WTC11 (cell line): ENCODE results near the gene HSPH1. TPM values are rescaled to one million over a fixed set of nuclear protein-coding genes. Genes with fewer than 3 reads are reported as not detected.

Experiments
- ATAC-seq: fragments of 200-7000 bp; cut with Tn5 transposase; 2 replicates; pipeline ENCODE4 v1.10.0; 2021; ENCODE audit warnings: mild to moderate bottlenecking, moderate library complexity
- CTCF ChIA-PET: fragments of 300-600 bp; sonication (Branson Sonifier 250); formaldehyde crosslinking; loops from one replicate; lab custom pipeline; 2021; ENCODE audit warnings: antibody characterized with exemption; lab: Charles Lee
- POLR2A ChIA-PET: fragments of 350-600 bp; sonication (Branson Sonifier 250); formaldehyde crosslinking; loops from one replicate; lab custom pipeline; 2021; ENCODE audit warnings: antibody characterized with exemption; lab: Charles Lee
- DNase-seq: peaks from one replicate; pipeline ENCODE4 v3.0.0; 2021; ENCODE audit warnings: low spot score
- H3K27ac Mint-ChIP-seq: 2 replicates; pipeline ENCODE4 v1.8.0; 2021; ENCODE audit warnings: mixed read lengths
- H3K27me3 Mint-ChIP-seq: 2 replicates; pipeline ENCODE4 v1.8.0; 2021; ENCODE audit warnings: low read depth, mild to moderate bottlenecking, moderate library complexity, mixed read lengths
- H3K36me3 Mint-ChIP-seq: 2 replicates; pipeline ENCODE4 v1.8.0; 2021; ENCODE audit warnings: mixed read lengths
- H3K4me1 Mint-ChIP-seq: 2 replicates; pipeline ENCODE4 v1.8.0; 2022; ENCODE audit warnings: mixed read lengths
- H3K4me3 Mint-ChIP-seq: 2 replicates; pipeline ENCODE4 v1.8.0; 2021; ENCODE audit warnings: mild to moderate bottlenecking, moderate library complexity, mixed read lengths
- H3K9me3 Mint-ChIP-seq: 2 replicates; pipeline ENCODE4 v1.8.0; 2021; ENCODE audit warnings: mixed read lengths
- CDX4 ChIP-seq: fragments of 250-450 bp; sonication (Bioruptor Pico); IDR thresholded peaks from 2 replicates; pipeline ENCODE4 v1.9.0; 2021; ENCODE audit warnings: moderate library complexity, mild to moderate bottlenecking, inconsistent platforms, borderline replicate concordance
- FOXK1 ChIP-seq: sonication (generic); formaldehyde crosslinking; IDR thresholded peaks from 2 replicates; pipeline ENCODE4 v1.8.0; 2022; ENCODE audit warnings: mild to moderate bottlenecking, moderate library complexity, missing genetic modification reagents
- FOXP1 ChIP-seq: sonication (generic); formaldehyde crosslinking; IDR thresholded peaks from 2 replicates; pipeline ENCODE4 v1.8.0; 2022; ENCODE audit warnings: missing genetic modification reagents, mild to moderate bottlenecking, moderate library complexity, borderline replicate concordance
- HMGA2 ChIP-seq: fragments of 250-450 bp; sonication (Bioruptor Pico); IDR thresholded peaks from 2 replicates; pipeline ENCODE4 v1.4.0; 2021; ENCODE audit warnings: mild to moderate bottlenecking, moderate library complexity
- IRF2 ChIP-seq: sonication (generic); formaldehyde crosslinking; IDR thresholded peaks from 2 replicates; pipeline ENCODE4 v1.8.0; 2022; ENCODE audit warnings: low read depth, missing genetic modification reagents, borderline replicate concordance
- MLX ChIP-seq: sonication (generic); formaldehyde crosslinking; IDR thresholded peaks from 2 replicates; pipeline ENCODE4 v1.8.1; 2023; ENCODE audit warnings: mild to moderate bottlenecking, missing genetic modification reagents, moderate library complexity
- MXD4 ChIP-seq: fragments of 250-450 bp; sonication (Bioruptor Pico); IDR thresholded peaks from 2 replicates; pipeline ENCODE4 v1.8.0; 2021; ENCODE audit warnings: mild to moderate bottlenecking, moderate library complexity, borderline replicate concordance
- MYBL2 ChIP-seq: sonication (generic); formaldehyde crosslinking; IDR thresholded peaks from 2 replicates; pipeline ENCODE4 v1.8.1; 2023; ENCODE audit warnings: mild to moderate bottlenecking, moderate library complexity, missing genetic modification reagents
- NFATC4 ChIP-seq: fragments of 250-450 bp; sonication (Bioruptor Pico); IDR thresholded peaks from 2 replicates; pipeline ENCODE4 v1.9.0; 2021; ENCODE audit warnings: mild to moderate bottlenecking
- NR1H2 ChIP-seq: sonication (generic); formaldehyde crosslinking; IDR thresholded peaks from 2 replicates; pipeline ENCODE4 v1.9.0; 2021; ENCODE audit warnings: mild to moderate bottlenecking, moderate library complexity, missing genetic modification reagents
- SOX15 ChIP-seq: fragments of 250-450 bp; sonication (Bioruptor Pico); IDR thresholded peaks from 2 replicates; pipeline ENCODE4 v1.9.0; 2021; ENCODE audit warnings: mild to moderate bottlenecking
- USF2 ChIP-seq: sonication (generic); formaldehyde crosslinking; IDR thresholded peaks from 2 replicates; pipeline ENCODE4 v1.8.1; 2023; ENCODE audit warnings: mild to moderate bottlenecking, missing genetic modification reagents, moderate library complexity
- ZNF121 ChIP-seq: sonication (generic); formaldehyde crosslinking; IDR thresholded peaks from 2 replicates; pipeline ENCODE4 v1.8.0; 2023; ENCODE audit warnings: missing genetic modification reagents
- ZNF138 ChIP-seq: sonication (generic); formaldehyde crosslinking; conservative IDR thresholded peaks from 2 replicates; pipeline ENCODE4 v1.8.1; 2022; ENCODE audit warnings: mild to moderate bottlenecking, moderate library complexity, missing genetic modification reagents
- ZNF232 ChIP-seq: sonication (generic); formaldehyde crosslinking; IDR thresholded peaks from 2 replicates; pipeline ENCODE4 v1.8.0; 2022; ENCODE audit warnings: mild to moderate bottlenecking, missing genetic modification reagents
- ZNF532 ChIP-seq: fragments of 250-450 bp; sonication (Bioruptor Pico); IDR thresholded peaks from 2 replicates; pipeline ENCODE4 v1.9.0; 2021; ENCODE audit warnings: mild to moderate bottlenecking, borderline replicate concordance
- total RNA-seq: library from RNA; stranded (reverse); gene quantifications from 3 replicates; pipeline ENCODE4 v1.2.3, GENCODE V29; 2021
- TF ChIP-seq, protein P1 (sequence below): sonication (generic); formaldehyde crosslinking; conservative IDR thresholded peaks from 2 replicates; pipeline ENCODE4 v1.8.1; 2023; ENCODE audit warnings: mild to moderate bottlenecking, low read depth, missing genetic modification reagents, moderate library complexity
- TF ChIP-seq, protein P2 (sequence below): sonication (generic); formaldehyde crosslinking; IDR thresholded peaks from 2 replicates; pipeline ENCODE4 v1.8.1; 2022; ENCODE audit warnings: mild to moderate bottlenecking, missing genetic modification reagents, moderate library complexity, borderline replicate concordance
- TF ChIP-seq, protein P3 (sequence below): sonication (generic); formaldehyde crosslinking; IDR thresholded peaks from 2 replicates; pipeline ENCODE4 v1.8.0; 2022; ENCODE audit warnings: missing genetic modification reagents
- TF ChIP-seq, protein P4 (sequence below): sonication (generic); formaldehyde crosslinking; IDR thresholded peaks from 2 replicates; pipeline ENCODE4 v1.8.1; 2022; ENCODE audit warnings: missing genetic modification reagents, borderline replicate concordance

HSPH1 gene
- total RNA-seq, 1 experiment from 2014 or later: 114 TPM

DNA sequence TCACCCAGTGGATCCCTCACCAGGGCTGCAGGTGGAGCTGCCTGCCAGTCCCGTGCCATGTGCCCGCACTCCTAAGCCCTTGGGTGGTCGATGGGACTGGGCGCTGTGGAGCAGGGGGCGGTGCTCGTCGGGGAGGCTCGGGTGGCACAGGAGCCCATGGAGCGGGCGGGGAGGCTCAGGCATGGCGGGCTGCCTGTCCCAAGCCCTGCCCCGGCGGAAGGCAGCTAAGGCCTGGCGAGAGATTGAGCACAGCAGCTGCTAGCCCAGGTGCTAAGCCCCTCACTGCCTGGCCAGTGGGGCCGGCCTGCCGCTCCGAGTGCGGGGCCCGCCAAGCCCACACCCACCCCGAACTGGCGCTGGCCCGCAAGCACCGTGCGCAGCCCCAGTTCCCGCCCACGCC, 21.3 kb upstream of the HSPH1 start:
- TF ChIP-seq ZNF532 (CRISPR knock-in tag): no peak
- no peak for TF ChIP-seq IRF2
- TF ChIP-seq, protein P1, sequence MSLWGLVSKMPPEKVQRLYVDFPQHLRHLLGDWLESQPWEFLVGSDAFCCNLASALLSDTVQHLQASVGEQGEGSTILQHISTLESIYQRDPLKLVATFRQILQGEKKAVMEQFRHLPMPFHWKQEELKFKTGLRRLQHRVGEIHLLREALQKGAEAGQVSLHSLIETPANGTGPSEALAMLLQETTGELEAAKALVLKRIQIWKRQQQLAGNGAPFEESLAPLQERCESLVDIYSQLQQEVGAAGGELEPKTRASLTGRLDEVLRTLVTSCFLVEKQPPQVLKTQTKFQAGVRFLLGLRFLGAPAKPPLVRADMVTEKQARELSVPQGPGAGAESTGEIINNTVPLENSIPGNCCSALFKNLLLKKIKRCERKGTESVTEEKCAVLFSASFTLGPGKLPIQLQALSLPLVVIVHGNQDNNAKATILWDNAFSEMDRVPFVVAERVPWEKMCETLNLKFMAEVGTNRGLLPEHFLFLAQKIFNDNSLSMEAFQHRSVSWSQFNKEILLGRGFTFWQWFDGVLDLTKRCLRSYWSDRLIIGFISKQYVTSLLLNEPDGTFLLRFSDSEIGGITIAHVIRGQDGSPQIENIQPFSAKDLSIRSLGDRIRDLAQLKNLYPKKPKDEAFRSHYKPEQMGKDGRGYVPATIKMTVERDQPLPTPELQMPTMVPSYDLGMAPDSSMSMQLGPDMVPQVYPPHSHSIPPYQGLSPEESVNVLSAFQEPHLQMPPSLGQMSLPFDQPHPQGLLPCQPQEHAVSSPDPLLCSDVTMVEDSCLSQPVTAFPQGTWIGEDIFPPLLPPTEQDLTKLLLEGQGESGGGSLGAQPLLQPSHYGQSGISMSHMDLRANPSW: no peak
- no peak for TF ChIP-seq HMGA2
- TF ChIP-seq, protein P2, sequence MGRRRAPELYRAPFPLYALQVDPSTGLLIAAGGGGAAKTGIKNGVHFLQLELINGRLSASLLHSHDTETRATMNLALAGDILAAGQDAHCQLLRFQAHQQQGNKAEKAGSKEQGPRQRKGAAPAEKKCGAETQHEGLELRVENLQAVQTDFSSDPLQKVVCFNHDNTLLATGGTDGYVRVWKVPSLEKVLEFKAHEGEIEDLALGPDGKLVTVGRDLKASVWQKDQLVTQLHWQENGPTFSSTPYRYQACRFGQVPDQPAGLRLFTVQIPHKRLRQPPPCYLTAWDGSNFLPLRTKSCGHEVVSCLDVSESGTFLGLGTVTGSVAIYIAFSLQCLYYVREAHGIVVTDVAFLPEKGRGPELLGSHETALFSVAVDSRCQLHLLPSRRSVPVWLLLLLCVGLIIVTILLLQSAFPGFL (CRISPR knock-in tag): no peak
- TF ChIP-seq NR1H2 (CRISPR knock-in tag): no peak
- TF ChIP-seq FOXK1 (CRISPR knock-in tag): no peak
- TF ChIP-seq FOXP1 (CRISPR knock-in tag): no peak
- TF ChIP-seq ZNF138 (CRISPR knock-in tag): no peak
- TF ChIP-seq ZNF232: no peak
- TF ChIP-seq SOX15: no peak
- no peak for TF ChIP-seq USF2 (CRISPR knock-in tag)
- TF ChIP-seq ZNF121: no peak
- TF ChIP-seq, protein P3, sequence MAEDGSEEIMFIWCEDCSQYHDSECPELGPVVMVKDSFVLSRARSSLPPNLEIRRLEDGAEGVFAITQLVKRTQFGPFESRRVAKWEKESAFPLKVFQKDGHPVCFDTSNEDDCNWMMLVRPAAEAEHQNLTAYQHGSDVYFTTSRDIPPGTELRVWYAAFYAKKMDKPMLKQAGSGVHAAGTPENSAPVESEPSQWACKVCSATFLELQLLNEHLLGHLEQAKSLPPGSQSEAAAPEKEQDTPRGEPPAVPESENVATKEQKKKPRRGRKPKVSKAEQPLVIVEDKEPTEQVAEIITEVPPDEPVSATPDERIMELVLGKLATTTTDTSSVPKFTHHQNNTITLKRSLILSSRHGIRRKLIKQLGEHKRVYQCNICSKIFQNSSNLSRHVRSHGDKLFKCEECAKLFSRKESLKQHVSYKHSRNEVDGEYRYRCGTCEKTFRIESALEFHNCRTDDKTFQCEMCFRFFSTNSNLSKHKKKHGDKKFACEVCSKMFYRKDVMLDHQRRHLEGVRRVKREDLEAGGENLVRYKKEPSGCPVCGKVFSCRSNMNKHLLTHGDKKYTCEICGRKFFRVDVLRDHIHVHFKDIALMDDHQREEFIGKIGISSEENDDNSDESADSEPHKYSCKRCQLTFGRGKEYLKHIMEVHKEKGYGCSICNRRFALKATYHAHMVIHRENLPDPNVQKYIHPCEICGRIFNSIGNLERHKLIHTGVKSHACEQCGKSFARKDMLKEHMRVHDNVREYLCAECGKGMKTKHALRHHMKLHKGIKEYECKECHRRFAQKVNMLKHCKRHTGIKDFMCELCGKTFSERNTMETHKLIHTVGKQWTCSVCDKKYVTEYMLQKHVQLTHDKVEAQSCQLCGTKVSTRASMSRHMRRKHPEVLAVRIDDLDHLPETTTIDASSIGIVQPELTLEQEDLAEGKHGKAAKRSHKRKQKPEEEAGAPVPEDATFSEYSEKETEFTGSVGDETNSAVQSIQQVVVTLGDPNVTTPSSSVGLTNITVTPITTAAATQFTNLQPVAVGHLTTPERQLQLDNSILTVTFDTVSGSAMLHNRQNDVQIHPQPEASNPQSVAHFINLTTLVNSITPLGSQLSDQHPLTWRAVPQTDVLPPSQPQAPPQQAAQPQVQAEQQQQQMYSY (CRISPR knock-in tag): no peak
- TF ChIP-seq MLX (CRISPR knock-in tag): no peak
- TF ChIP-seq, protein P4, sequence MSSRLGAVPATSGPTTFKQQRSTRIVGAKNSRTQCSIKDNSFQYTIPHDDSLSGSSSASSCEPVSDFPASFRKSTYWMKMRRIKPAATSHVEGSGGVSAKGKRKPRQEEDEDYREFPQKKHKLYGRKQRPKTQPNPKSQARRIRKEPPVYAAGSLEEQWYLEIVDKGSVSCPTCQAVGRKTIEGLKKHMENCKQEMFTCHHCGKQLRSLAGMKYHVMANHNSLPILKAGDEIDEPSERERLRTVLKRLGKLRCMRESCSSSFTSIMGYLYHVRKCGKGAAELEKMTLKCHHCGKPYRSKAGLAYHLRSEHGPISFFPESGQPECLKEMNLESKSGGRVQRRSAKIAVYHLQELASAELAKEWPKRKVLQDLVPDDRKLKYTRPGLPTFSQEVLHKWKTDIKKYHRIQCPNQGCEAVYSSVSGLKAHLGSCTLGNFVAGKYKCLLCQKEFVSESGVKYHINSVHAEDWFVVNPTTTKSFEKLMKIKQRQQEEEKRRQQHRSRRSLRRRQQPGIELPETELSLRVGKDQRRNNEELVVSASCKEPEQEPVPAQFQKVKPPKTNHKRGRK: no peak
- no peak for TF ChIP-seq CDX4 (CRISPR knock-in tag)
- TF ChIP-seq MYBL2 (CRISPR knock-in tag): no peak
- TF ChIP-seq NFATC4: no peak
- TF ChIP-seq MXD4 (CRISPR knock-in tag): no peak
- ChIA-PET POLR2A (no interaction called here), CTCF (no interaction called here)
- Mint-ChIP-seq H3K4me1 (peaks cover 6% of the 10 kb centered on the region), H3K27me3 (peaks cover 3% of the 10 kb centered on the region; the same call in 1 of the 2 replicates), H3K9me3 (peaks cover 30% of the 10 kb centered on the region), H3K4me3 (no peak overlapping the region), H3K36me3 (peaks cover 6% of the 10 kb centered on the region), H3K27ac (no peak overlapping the region)
- DNase-seq (no peak), ATAC-seq (no peak)
